Ovary (tissue), 3 donors: ENCODE measurements around the gene EFTUD2.

ENCODE experiments used
- POLR2A ChIP-seq: fragments of 450-650 bp; IDR thresholded peaks from one replicate; pipeline ENCODE4 v1.6.1; 2017; ENCODE audit warnings: antibody characterized with exemption, mild to moderate bottlenecking, moderate library complexity
- TF ChIP-seq, protein P1 (sequence below), 3 donors: fragments of 450-650 bp in 2 of 3; fragments of 200-600 bp in 1 of 3; IDR thresholded peaks; one replicate each; pipeline versions ENCODE4 v1.5.1 to v1.8.0; 2016 to 2022; ENCODE audit warnings: antibody characterized with exemption in 3 of 3, mild to moderate bottlenecking in 1 of 3
- donor health status: DM: no; HTN: no; CAD: no.

GRCh38 chr17:44914698-44915271 is 15.5 kb upstream of the EFTUD2 start:
- TF ChIP-seq, protein P1, sequence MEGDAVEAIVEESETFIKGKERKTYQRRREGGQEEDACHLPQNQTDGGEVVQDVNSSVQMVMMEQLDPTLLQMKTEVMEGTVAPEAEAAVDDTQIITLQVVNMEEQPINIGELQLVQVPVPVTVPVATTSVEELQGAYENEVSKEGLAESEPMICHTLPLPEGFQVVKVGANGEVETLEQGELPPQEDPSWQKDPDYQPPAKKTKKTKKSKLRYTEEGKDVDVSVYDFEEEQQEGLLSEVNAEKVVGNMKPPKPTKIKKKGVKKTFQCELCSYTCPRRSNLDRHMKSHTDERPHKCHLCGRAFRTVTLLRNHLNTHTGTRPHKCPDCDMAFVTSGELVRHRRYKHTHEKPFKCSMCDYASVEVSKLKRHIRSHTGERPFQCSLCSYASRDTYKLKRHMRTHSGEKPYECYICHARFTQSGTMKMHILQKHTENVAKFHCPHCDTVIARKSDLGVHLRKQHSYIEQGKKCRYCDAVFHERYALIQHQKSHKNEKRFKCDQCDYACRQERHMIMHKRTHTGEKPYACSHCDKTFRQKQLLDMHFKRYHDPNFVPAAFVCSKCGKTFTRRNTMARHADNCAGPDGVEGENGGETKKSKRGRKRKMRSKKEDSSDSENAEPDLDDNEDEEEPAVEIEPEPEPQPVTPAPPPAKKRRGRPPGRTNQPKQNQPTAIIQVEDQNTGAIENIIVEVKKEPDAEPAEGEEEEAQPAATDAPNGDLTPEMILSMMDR (IDR thresholded peaks at IDR 0.05), result no peak
- TF ChIP-seq POLR2A, result no peak
